ENCODE results near the gene GAPT. TPM values are rescaled to one million over a fixed set of nuclear protein-coding genes. Genes with fewer than 3 reads are reported as not detected.
A peak's percentile ranks its signal among the peaks of the same experiment; 100 is the strongest.

Gene GAPT
- total RNA-seq, result 0.44 TPM

- no peak for DNase-seq (ENCODE audit: low spot score)
Observed at GRCh38 chr5:58491216-58491892, at the start of gene GAPT. Gene GAPT (plus strand): TSS chr5:58491435. CDS start chr5:58494537, 3,102 bp downstream.

GRCh38 chr5:58444805-58445204, 46.4 kb upstream of the GAPT start:
- no peak for DNase-seq (ENCODE audit: low spot score)

GRCh38 chr5:58446024-58446423, 45.2 kb upstream of the GAPT start:
- no peak for DNase-seq (ENCODE audit: low spot score)

- DNase-seq (ENCODE audit: low spot score), result no peak
Observed at GRCh38 chr5:58447226-58447625, 44.0 kb upstream of the GAPT start.

GRCh38 chr5:58450018-58450417, 41.2 kb upstream of the GAPT start:
- no peak for DNase-seq (ENCODE audit: low spot score)

GRCh38 chr5:58450811-58451629, 40.2 kb upstream of the GAPT start:
- no peak for DNase-seq (ENCODE audit: low spot score)

- no peak for DNase-seq (ENCODE audit: low spot score)
Observed at GRCh38 chr5:58451732-58452565, 39.3 kb upstream of the GAPT start.

- no peak for DNase-seq (ENCODE audit: low spot score)
Observed at GRCh38 chr5:58452566-58453258, 38.5 kb upstream of the GAPT start.

- DNase-seq (ENCODE audit: low spot score), result no peak
Observed at GRCh38 chr5:58453306-58453705, 37.9 kb upstream of the GAPT start.

- DNase-seq (ENCODE audit: low spot score), result no peak
Observed at GRCh38 chr5:58454025-58454424, 37.2 kb upstream of the GAPT start.

GRCh38 chr5:58455066-58455465, 36.2 kb upstream of the GAPT start:
- DNase-seq (ENCODE audit: low spot score), result no peak

- DNase-seq (ENCODE audit: low spot score), result no peak
Observed at GRCh38 chr5:58455480-58455879, 35.8 kb upstream of the GAPT start.

GRCh38 chr5:58456026-58456425, 35.2 kb upstream of the GAPT start:
- no peak for DNase-seq (ENCODE audit: low spot score)

GRCh38 chr5:58456486-58456885, 34.7 kb upstream of the GAPT start:
- DNase-seq (ENCODE audit: low spot score), result no peak

GRCh38 chr5:58457050-58457449, 34.2 kb upstream of the GAPT start:
- DNase-seq (ENCODE audit: low spot score), result no peak

GRCh38 chr5:58458141-58458742, 33.0 kb upstream of the GAPT start:
- no peak for DNase-seq (ENCODE audit: low spot score)

- DNase-seq (ENCODE audit: low spot score), result no peak
Observed at GRCh38 chr5:58458743-58459145, 32.5 kb upstream of the GAPT start.

GRCh38 chr5:58459146-58460001, 31.9 kb upstream of the GAPT start:
- DNase-seq (ENCODE audit: low spot score), result no peak

- DNase-seq (ENCODE audit: low spot score), result peak; percentile 96
Observed at GRCh38 chr5:58460002-58460731, 31.1 kb upstream of the GAPT start, which contains the start of gene PLK2. Gene PLK2 (minus strand): TSS chr5:58460086. CDS start chr5:58459959, 127 bp downstream.
